Transverse colon (tissue), 4 donors: ENCODE results near the gene CD82. TPM values are rescaled to one million over a fixed set of nuclear protein-coding genes. Genes with fewer than 3 reads are reported as not detected.
A peak's percentile ranks its signal among the peaks of the same experiment; 100 is the strongest.

Experiments used
- DNase-seq: peaks from one replicate; pipeline ENCODE4 v3.0.0-alpha.2; 2019
- H3K27ac ChIP-seq, 4 donors: fragments of 200-600 bp; sonication (generic); 2 replicates each; pipeline ENCODE4 v1.5.1; 2016 to 2018; ENCODE audit warnings: inconsistent platforms in 4 of 4
- H3K27me3 ChIP-seq: fragments of 200-600 bp; sonication (generic); 2 replicates; pipeline ENCODE4 v1.5.1; 2017; ENCODE audit warnings: inconsistent platforms
- H3K36me3 ChIP-seq, 4 donors: fragments of 200-600 bp; sonication (generic); 2 replicates each; pipeline ENCODE4 v1.5.1; 2017 to 2019; ENCODE audit warnings: inconsistent platforms in 4 of 4
- H3K4me1 ChIP-seq, 4 donors: fragments of 200-600 bp; sonication (generic); 2 replicates each; pipeline ENCODE4 v1.5.1; 2017 to 2020; ENCODE audit warnings: inconsistent platforms in 4 of 4
- H3K4me3 ChIP-seq, 4 donors: fragments of 200-600 bp; sonication (generic); 1 replicate in 1 of 4; 2 replicates in 3 of 4; pipeline versions ENCODE4 v1.5.1 to v1.6.1; 2017 to 2019; ENCODE audit warnings: inconsistent platforms in 4 of 4
- H3K9me3 ChIP-seq, 2 donors: fragments of 200-600 bp; sonication (generic); 2 replicates each; pipeline ENCODE4 v1.5.1; 2017 to 2019; ENCODE audit warnings: inconsistent platforms in 2 of 2
- EP300 ChIP-seq: sonication (generic); formaldehyde crosslinking; IDR thresholded peaks from one replicate; pipeline ENCODE4 v1.6.1; 2017; ENCODE audit warnings: antibody characterized with exemption, low read depth
- POLR2A ChIP-seq: fragments of 450-650 bp; IDR thresholded peaks from one replicate; pipeline ENCODE4 v1.6.1; 2016; ENCODE audit warnings: antibody characterized with exemption, mild to moderate bottlenecking, moderate library complexity
- POLR2AphosphoS5 ChIP-seq, 3 donors: sonication (generic); formaldehyde crosslinking; IDR thresholded peaks; one replicate each; pipeline ENCODE4 v1.6.1; 2016; ENCODE audit warnings: antibody characterized with exemption in 3 of 3
- WGBS, 2 donors: methylation state at CpG; one replicate each; pipeline ENCODE4 v1.1.5; 2018; ENCODE audit warnings: low coverage in 1 of 2; 5-methylcytosine and 5-hydroxymethylcytosine counted together
- in situ Hi-C, 4 donors: fragments of 200-750 bp; cut with MboI; loops; one replicate each; pipeline versions ENCODE4 v1.15.0 to v1.15.1; 2017; ENCODE audit warnings: low sequenced_read_pairs in 3 of 4, low pct_ligation_motif_present in 1 of 4, low pct_unique_long_range_greater_than_20kb in 1 of 4
- intact Hi-C: fragments of 100-400 bp; cut with DNase I; formaldehyde crosslinking; loops from one replicate; pipeline ENCODE4 v1.15.1; 2023; ENCODE audit warnings: low total_unique reads
- total RNA-seq, 4 donors: library from RNA; depleted of rRNA; stranded (reverse); fragments of >200 nt; gene quantifications; one replicate each; pipeline ENCODE4 v1.1.0, GENCODE V29; 2016
- TF ChIP-seq, protein P1 (sequence below), 5 experiments: fragments of 200-600 bp in 3 of 5; fragments of 450-650 bp in 2 of 5; sonication (generic) in 3 of 5; IDR thresholded peaks; 1 replicate in 2 of 5; 2 replicates in 3 of 5; pipeline ENCODE4 v1.5.1; 2016 to 2017; ENCODE audit warnings: antibody characterized with exemption in 5 of 5, inconsistent platforms in 3 of 5, mild to moderate bottlenecking in 2 of 5, moderate library complexity in 1 of 5

Gene CD82
- total RNA-seq, 4 donors from 2014 or later: 7.9 to 23.1 (median 14.0) TPM

DNA sequence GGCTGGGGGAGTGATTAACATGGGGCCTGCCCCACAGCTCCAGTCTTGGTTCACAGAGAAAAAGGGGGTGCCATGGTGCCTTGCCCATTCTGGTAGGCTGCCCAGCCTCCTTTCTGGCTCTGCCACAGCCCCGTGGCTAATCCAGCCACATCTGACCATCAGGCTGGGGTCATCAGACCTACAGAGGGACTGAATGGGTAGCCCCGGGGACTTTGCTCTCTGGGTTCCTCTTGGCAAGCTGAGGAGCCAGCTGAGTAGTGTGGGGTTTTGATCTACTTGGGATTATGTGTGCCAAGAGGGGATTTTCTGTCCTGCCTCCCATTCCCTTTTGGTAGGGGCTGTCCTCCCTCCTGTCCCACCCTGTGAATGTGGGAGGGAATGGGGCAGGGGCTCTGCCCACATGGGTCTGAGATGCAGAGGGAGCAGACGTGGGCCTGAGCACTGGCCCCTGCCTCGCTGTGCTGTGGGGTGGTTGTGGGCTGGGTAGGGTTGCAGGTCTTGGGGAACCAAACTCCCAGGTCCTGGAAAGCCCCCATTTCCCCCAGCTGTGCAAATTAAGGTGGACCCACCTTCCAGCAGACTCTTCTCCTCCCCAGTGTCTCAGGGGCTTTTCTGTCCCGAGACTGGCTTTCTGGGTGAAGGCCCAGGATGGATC lies 32.0 kb downstream of the CD82 start:
- H3K27ac ChIP-seq: peak overlapping the region in 2 of 4 donors; percentile 52 to 75
- no peaks in the 10 kb centered on the region for H3K9me3 ChIP-seq
- no peak for TF ChIP-seq POLR2AphosphoS5 (IDR thresholded peaks at IDR 0.05)
- TF ChIP-seq, protein P1, sequence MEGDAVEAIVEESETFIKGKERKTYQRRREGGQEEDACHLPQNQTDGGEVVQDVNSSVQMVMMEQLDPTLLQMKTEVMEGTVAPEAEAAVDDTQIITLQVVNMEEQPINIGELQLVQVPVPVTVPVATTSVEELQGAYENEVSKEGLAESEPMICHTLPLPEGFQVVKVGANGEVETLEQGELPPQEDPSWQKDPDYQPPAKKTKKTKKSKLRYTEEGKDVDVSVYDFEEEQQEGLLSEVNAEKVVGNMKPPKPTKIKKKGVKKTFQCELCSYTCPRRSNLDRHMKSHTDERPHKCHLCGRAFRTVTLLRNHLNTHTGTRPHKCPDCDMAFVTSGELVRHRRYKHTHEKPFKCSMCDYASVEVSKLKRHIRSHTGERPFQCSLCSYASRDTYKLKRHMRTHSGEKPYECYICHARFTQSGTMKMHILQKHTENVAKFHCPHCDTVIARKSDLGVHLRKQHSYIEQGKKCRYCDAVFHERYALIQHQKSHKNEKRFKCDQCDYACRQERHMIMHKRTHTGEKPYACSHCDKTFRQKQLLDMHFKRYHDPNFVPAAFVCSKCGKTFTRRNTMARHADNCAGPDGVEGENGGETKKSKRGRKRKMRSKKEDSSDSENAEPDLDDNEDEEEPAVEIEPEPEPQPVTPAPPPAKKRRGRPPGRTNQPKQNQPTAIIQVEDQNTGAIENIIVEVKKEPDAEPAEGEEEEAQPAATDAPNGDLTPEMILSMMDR (IDR thresholded peaks at IDR 0.05): no peak
- TF ChIP-seq EP300: no peak
- TF ChIP-seq POLR2A: no peak
- DNase-seq: no peak
- in situ Hi-C loops (no loop called here), intact Hi-C loops (no loop called here)
- peaks cover 18 to 43% (median 40%) of the 10 kb centered on the region in 4 donors for H3K4me1 ChIP-seq
- H3K4me3 ChIP-seq: no peak overlapping the region
- 56% methylated on average over 5 of the region's 5 CpGs; no CpG with 5 or more reads in 1 of the 2 donors for WGBS, 2 donors
- no peaks in the 10 kb centered on the region for H3K36me3 ChIP-seq
- no peaks in the 10 kb centered on the region for H3K27me3 ChIP-seq

DNA sequence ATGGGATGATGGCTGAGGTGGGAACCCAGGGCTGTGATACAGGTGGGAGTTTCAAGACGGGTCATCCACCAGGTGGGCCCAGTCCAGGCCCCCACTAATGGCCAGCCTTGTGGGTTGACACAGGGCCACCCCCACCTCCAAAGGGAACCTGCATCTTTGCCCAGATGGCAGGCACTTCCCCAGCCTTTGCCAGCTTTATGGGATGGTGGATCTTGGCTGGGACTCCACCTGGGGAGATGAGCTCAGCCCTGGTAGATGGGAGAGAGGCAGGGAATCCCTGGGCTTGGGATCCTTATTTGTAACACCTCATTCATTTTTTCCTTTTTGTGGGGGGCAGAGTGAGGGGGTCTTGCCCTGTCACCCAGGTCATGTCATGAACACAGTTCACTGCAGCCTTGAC lies 33.4 kb downstream of the CD82 start:
- DNase-seq: no peak
- Histone ChIP-seq H3K4me1 (peaks cover 8 to 40% (median 31%) of the 10 kb centered on the region in 4 donors), H3K27ac (no peak overlapping the region), H3K36me3 (no peaks in the 10 kb centered on the region), H3K27me3 (no peaks in the 10 kb centered on the region), H3K4me3 (no peak overlapping the region), H3K9me3 (no peaks in the 10 kb centered on the region)
- intact Hi-C loops: no loop called here
- in situ Hi-C loops: no loop called here
- 100% methylated on average over 1 of the region's 1 CpG; no CpG with 5 or more reads in 1 of the 2 donors for WGBS, 2 donors
- TF ChIP-seq, protein P1 (IDR thresholded peaks at IDR 0.05): no peak
- no peak for TF ChIP-seq POLR2AphosphoS5 (IDR thresholded peaks at IDR 0.05)
- TF ChIP-seq EP300: no peak
- no peak for TF ChIP-seq POLR2A

DNA sequence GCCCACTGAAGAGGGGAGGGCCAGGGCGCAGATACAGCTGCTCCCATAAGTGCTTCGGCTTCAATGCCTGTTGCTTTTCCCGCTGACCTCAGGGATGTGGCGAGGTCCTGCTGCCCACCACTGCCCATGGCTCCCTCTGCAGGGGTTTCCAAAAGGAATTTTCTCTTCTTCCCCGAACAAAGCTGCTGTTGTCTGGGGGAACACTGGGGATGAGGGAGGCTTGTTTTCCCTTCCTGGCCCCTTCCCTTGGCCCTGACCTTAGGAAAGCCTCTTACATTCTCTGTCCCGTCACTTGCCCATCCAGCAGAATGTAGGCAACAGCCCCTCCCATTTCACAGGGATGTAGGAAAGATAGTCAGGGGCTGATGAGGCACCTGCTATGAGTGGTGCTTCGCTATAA lies 34.8 kb downstream of the CD82 start:
- Histone ChIP-seq H3K4me3 (no peak overlapping the region), H3K36me3 (no peaks in the 10 kb centered on the region), H3K27ac (no peak overlapping the region), H3K9me3 (no peaks in the 10 kb centered on the region), H3K27me3 (no peaks in the 10 kb centered on the region), H3K4me1 (peaks cover 8 to 40% (median 31%) of the 10 kb centered on the region in 4 donors)
- in situ Hi-C loops (no loop called here), intact Hi-C loops (loop anchor here (10.0 kb wide), 1 partner anchor 495 kb away; no protein-coding TSS in a partner anchor)
- 90% methylated on average over 7 of the region's 7 CpGs; no CpG with 5 or more reads in 1 of the 2 donors for WGBS, 2 donors
- TF ChIP-seq POLR2A (no peak), POLR2AphosphoS5 (IDR thresholded peaks at IDR 0.05) (no peak), EP300 (no peak)
- TF ChIP-seq, protein P1 (IDR thresholded peaks at IDR 0.05): no peak
- no peak for DNase-seq

DNA sequence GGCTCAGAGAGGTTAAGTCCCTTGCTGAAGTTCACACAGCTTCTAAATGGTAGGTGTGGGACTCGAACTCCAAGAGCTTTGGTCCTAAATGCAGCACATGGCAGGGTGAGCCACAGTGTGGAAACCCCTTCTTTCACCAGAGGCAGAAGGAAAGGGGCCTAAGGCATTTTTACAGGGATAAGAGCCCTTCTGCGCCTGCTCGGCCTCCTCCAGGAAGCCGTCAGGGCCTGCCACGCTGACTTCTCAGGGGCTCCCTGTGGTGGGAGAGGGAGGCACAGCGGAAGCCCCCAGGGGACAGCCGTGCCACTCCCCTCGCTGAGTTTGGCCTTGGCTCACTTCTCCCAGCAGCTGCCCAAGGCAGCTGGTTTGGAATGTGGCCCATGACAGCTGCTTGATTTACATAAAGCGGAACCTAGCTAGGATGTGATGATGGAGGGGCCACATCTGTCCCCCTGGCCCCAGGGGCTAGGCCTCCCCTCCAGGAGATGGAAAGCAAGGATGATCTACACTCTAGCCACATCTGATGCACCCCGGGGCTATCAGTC lies 35.4 kb downstream of the CD82 start:
- TF ChIP-seq, protein P1 (IDR thresholded peaks at IDR 0.05): no peak
- TF ChIP-seq POLR2AphosphoS5 (IDR thresholded peaks at IDR 0.05): no peak
- no peak for TF ChIP-seq EP300
- no peak for TF ChIP-seq POLR2A
- Histone ChIP-seq H3K27me3 (no peaks in the 10 kb centered on the region), H3K36me3 (no peaks in the 10 kb centered on the region), H3K4me3 (no peak overlapping the region), H3K4me1 (peaks cover 7 to 36% (median 30%) of the 10 kb centered on the region in 4 donors), H3K27ac (peak overlapping the region in 1 of 4 donors; percentile 22), H3K9me3 (no peaks in the 10 kb centered on the region)
- intact Hi-C loops (loop anchor here (10.0 kb wide), 1 partner anchor 494 kb away; no protein-coding TSS in a partner anchor), in situ Hi-C loops (no loop called here)
- WGBS, 2 donors: 62% methylated on average over 10 of the region's 10 CpGs; no CpG with 5 or more reads in 1 of the 2 donors
- DNase-seq: no peak
